Nephron (organoid): ENCODE measurements around the gene SMIM31.

Source experiments
- H3K27ac Mint-ChIP-seq, 3 experiments: 2 replicates each; pipeline ENCODE4 v1.8.0; 2020; ENCODE audit warnings: mixed read lengths in 3 of 3, mild to moderate bottlenecking in 2 of 3, moderate library complexity in 1 of 3
- H3K27me3 Mint-ChIP-seq: 2 replicates; pipeline ENCODE4 v1.8.0; 2021; ENCODE audit warnings: low read depth, mild to moderate bottlenecking, moderate library complexity, mixed read lengths
- H3K36me3 Mint-ChIP-seq: 2 replicates; pipeline ENCODE4 v1.8.0; 2020; ENCODE audit warnings: low read depth, mixed read lengths
- H3K4me1 Mint-ChIP-seq: 2 replicates; pipeline ENCODE4 v1.8.0; 2020; ENCODE audit warnings: mixed read lengths
- H3K4me3 Mint-ChIP-seq, 3 experiments: 2 replicates each; pipeline ENCODE4 v1.8.0; 2020; ENCODE audit warnings: mild to moderate bottlenecking in 3 of 3, mixed read lengths in 3 of 3, moderate library complexity in 2 of 3
- H3K9me3 Mint-ChIP-seq: 2 replicates; pipeline ENCODE4 v1.8.0; 2020; ENCODE audit warnings: mixed read lengths
- TF ChIP-seq, protein P1 (sequence below), 3 experiments: fragments of 200-600 bp; sonication (generic); IDR thresholded peaks; one replicate each; pipeline ENCODE4 v1.5.0; 2021; ENCODE audit warnings: antibody characterized with exemption in 3 of 3; ENCODE audit not compliant: unreplicated experiment in 3 of 3

SMIM31 gene

DNA sequence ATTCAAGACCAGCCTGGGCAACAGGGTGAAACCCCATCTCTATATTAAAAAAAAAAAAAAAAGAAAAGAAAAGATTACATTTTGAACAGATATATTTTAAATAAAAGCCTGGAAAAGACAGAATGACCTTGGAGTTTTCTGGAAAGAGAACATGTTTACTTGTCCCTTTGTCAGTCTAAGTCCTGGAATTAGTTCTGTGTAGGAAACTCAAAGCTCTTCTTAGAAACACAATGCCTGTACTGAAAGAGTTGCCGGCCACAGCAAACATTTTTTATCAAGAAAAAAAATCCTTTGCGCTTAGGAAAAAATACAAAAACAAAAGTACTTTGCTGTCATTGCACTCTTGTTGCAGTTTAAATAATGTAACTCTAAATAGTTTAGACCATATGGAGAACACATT, 59.6 kb downstream of the SMIM31 start:
- Mint-ChIP-seq H3K4me3 (no peak overlapping the region), H3K27me3 (no peaks in the 10 kb centered on the region), H3K27ac (no peak overlapping the region), H3K9me3 (no peaks in the 10 kb centered on the region), H3K36me3 (no peaks in the 10 kb centered on the region), H3K4me1 (no peaks in the 10 kb centered on the region)
- TF ChIP-seq, protein P1, sequence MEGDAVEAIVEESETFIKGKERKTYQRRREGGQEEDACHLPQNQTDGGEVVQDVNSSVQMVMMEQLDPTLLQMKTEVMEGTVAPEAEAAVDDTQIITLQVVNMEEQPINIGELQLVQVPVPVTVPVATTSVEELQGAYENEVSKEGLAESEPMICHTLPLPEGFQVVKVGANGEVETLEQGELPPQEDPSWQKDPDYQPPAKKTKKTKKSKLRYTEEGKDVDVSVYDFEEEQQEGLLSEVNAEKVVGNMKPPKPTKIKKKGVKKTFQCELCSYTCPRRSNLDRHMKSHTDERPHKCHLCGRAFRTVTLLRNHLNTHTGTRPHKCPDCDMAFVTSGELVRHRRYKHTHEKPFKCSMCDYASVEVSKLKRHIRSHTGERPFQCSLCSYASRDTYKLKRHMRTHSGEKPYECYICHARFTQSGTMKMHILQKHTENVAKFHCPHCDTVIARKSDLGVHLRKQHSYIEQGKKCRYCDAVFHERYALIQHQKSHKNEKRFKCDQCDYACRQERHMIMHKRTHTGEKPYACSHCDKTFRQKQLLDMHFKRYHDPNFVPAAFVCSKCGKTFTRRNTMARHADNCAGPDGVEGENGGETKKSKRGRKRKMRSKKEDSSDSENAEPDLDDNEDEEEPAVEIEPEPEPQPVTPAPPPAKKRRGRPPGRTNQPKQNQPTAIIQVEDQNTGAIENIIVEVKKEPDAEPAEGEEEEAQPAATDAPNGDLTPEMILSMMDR (IDR thresholded peaks at IDR 0.05; ENCODE audit: unreplicated experiment in 3 of 3) = no peak

DNA sequence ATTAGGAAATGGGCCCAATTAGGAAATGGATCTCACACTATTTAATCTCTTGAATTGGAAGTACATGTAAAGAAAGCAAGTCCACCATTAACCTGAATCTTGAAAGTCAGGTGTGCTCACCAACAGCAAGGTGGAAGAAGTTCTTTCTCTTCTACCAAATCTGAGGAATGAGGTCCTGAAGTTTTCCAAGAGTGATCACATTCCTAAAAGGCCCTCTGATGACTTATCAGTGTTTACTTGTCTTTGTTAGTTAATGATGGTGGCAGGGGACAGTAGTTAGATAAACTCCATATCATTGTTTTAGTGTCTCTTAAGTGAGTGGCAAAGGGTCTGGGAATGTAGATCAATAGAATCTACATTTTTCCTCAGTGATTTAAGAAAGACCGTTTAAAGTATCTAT, 61.8 kb downstream of the SMIM31 start:
- Mint-ChIP-seq H3K4me3 (no peak overlapping the region), H3K27ac (no peak overlapping the region), H3K9me3 (no peaks in the 10 kb centered on the region), H3K27me3 (no peaks in the 10 kb centered on the region), H3K4me1 (no peaks in the 10 kb centered on the region), H3K36me3 (no peaks in the 10 kb centered on the region)
- TF ChIP-seq, protein P1 (IDR thresholded peaks at IDR 0.05; ENCODE audit: unreplicated experiment in 3 of 3) = no peak

DNA sequence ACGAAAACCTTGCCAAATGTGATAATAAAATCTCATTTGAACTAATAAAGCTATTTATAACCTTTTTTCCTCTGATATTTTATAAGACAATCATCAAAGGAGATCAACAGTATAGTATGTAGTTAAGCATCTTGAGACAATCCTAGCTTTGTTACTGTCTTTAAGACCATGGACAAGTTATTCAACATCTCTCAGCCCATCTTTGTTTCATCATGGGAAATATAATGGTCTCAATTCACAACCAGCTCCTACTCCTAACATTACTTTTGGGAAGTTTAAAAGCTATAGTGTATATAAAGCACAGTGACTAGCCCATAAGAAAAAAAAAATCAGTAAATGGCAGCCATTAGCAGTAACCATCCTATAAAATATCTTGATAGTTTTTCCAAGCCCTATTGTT, 65.4 kb downstream of the SMIM31 start:
- Mint-ChIP-seq H3K9me3 (no peaks in the 10 kb centered on the region), H3K4me3 (no peak overlapping the region), H3K36me3 (no peaks in the 10 kb centered on the region), H3K4me1 (no peaks in the 10 kb centered on the region), H3K27me3 (peaks cover 5% of the 10 kb centered on the region), H3K27ac (no peak overlapping the region)
- TF ChIP-seq, protein P1 (IDR thresholded peaks at IDR 0.05; ENCODE audit: unreplicated experiment in 3 of 3) = no peak

DNA sequence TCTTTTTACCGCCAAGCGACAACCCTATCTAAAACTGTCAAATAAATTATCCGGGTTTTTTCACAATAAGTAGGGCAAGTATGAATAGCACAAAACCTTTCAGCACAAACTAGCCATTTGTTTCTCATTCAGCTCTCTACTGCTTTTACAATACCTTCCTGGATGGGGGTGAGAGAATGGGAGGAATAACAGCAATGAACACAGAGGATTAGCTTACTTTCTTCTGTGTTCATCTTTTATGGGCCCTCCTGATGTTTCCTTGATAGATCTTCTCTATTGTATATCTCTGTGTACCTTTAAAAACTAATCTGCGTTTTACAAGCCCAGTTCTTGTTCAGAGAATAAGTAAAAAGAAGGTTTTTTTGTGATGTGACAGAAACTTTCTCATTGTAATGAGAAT, 67.8 kb downstream of the SMIM31 start:
- no peaks in the 10 kb centered on the region for H3K9me3 Mint-ChIP-seq
- no peak overlapping the region for H3K4me3 Mint-ChIP-seq
- H3K4me1 Mint-ChIP-seq = no peaks in the 10 kb centered on the region
- no peak overlapping the region for H3K27ac Mint-ChIP-seq
- peaks cover 5% of the 10 kb centered on the region for H3K27me3 Mint-ChIP-seq
- TF ChIP-seq, protein P1 (IDR thresholded peaks at IDR 0.05; ENCODE audit: unreplicated experiment in 3 of 3) = no peak
- H3K36me3 Mint-ChIP-seq = no peaks in the 10 kb centered on the region

DNA sequence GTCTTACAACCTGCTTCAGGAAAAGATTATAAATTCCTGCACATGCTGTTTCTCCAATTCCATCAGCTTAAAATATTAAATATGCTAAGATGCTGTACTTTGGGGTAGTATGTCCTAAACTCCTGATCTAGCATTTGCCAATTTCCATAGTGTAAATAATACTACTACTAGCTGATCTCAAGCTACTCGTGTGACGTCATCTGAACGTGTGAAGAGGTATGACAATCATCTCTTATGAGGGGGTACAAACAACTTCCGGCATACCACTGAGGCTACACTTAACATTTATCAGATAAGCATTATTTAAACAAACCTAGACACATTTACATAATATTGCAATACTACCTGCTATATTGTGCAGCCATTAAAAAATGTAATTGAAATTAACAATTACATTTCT, 70.7 kb downstream of the SMIM31 start:
- Mint-ChIP-seq H3K27me3 (peaks cover 5% of the 10 kb centered on the region), H3K4me1 (no peaks in the 10 kb centered on the region), H3K27ac (no peak overlapping the region), H3K4me3 (no peak overlapping the region), H3K36me3 (no peaks in the 10 kb centered on the region), H3K9me3 (no peaks in the 10 kb centered on the region)
- TF ChIP-seq, protein P1 (IDR thresholded peaks at IDR 0.05; ENCODE audit: unreplicated experiment in 3 of 3) = no peak

DNA sequence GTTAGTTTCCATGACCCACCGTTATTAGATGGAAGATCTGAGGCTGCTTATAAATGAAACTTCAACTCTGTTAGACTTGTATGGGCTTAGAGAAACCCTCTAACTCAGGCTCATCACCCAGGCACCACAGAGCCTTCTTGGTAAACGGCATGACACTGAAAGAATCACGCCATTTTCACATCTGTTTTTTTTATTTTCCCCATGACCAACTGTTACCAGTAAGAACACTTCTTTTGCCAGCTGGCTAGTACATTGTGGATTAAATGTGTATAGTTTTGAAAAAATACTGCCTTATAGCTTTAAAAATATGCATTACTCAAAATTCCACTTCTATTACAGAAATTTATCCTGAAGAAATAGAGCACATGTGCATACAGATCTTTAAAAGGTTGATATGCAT, 75.0 kb downstream of the SMIM31 start:
- TF ChIP-seq, protein P1 (IDR thresholded peaks at IDR 0.05; ENCODE audit: unreplicated experiment in 3 of 3) = no peak
- Mint-ChIP-seq H3K27ac (no peak overlapping the region), H3K36me3 (no peaks in the 10 kb centered on the region), H3K4me3 (no peak overlapping the region), H3K4me1 (no peaks in the 10 kb centered on the region), H3K27me3 (no peaks in the 10 kb centered on the region), H3K9me3 (no peaks in the 10 kb centered on the region)
